GM23248 (cell line): ENCODE results near the gene FAM76A. TPM values are rescaled to one million over a fixed set of nuclear protein-coding genes. Genes with fewer than 3 reads are reported as not detected.
"Not testable (repeated sequence)": the region's sequence is repeated elsewhere in the genome, so short reads cannot be mapped to it uniquely, and the experiment has no call there.

Source experiments
- DNase-seq: peaks from one replicate; pipeline ENCODE4 v3.0.0-alpha.2; 2015
- H2AFZ ChIP-seq: fragments of 200-600 bp; sonication (generic); 2 replicates; pipeline ENCODE4 v1.6.1; 2016; ENCODE audit warnings: antibody characterized with exemption
- H3F3A ChIP-seq: fragments of 200-600 bp; sonication (generic); 2 replicates; pipeline ENCODE4 v1.6.1; 2016; ENCODE audit warnings: mild to moderate bottlenecking, antibody characterized with exemption, mixed run types; ENCODE audit not compliant: insufficient read depth
- H3K27ac ChIP-seq: fragments of 200-600 bp; sonication (generic); 2 replicates; pipeline ENCODE4 v1.5.1; 2016; ENCODE audit warnings: mild to moderate bottlenecking
- H3K27me3 ChIP-seq: fragments of 200-600 bp; sonication (generic); replicated peaks from 2 replicates; pipeline ENCODE4 v1.6.1; 2016; ENCODE audit warnings: mild to moderate bottlenecking; ENCODE audit not compliant: insufficient read depth
- H3K36me3 ChIP-seq: fragments of 200-600 bp; sonication (generic); 2 replicates; pipeline ENCODE4 v1.6.1; 2016; ENCODE audit warnings: low read depth, mild to moderate bottlenecking
- H3K4me1 ChIP-seq: fragments of 200-600 bp; sonication (generic); 2 replicates; pipeline ENCODE4 v1.6.1; 2016; ENCODE audit warnings: mild to moderate bottlenecking; ENCODE audit not compliant: insufficient read depth
- H3K4me2 ChIP-seq: fragments of 200-600 bp; sonication (generic); one replicate; pipeline ENCODE4 v1.6.1; 2016; ENCODE audit warnings: mild to moderate bottlenecking; ENCODE audit not compliant: unreplicated experiment
- H3K4me3 ChIP-seq: fragments of 200-600 bp; sonication (generic); 2 replicates; pipeline ENCODE4 v1.5.1; 2016; ENCODE audit warnings: mild to moderate bottlenecking
- H3K79me2 ChIP-seq: fragments of 200-600 bp; sonication (generic); 2 replicates; pipeline ENCODE4 v1.6.1; 2016; ENCODE audit warnings: mild to moderate bottlenecking; ENCODE audit not compliant: insufficient read depth
- H3K9ac ChIP-seq: fragments of 200-600 bp; sonication (generic); 2 replicates; pipeline ENCODE4 v1.6.1; 2016; ENCODE audit warnings: mild to moderate bottlenecking
- H3K9me2 ChIP-seq: fragments of 200-600 bp; sonication (generic); 2 replicates; pipeline ENCODE4 v1.6.1; 2016; ENCODE audit warnings: mixed run types, mild to moderate bottlenecking, moderate library complexity; ENCODE audit not compliant: insufficient read depth
- H3K9me3 ChIP-seq: fragments of 200-600 bp; sonication (generic); one replicate; pipeline ENCODE4 v1.6.1; 2017; ENCODE audit warnings: low read depth
- H4K20me1 ChIP-seq: fragments of 200-600 bp; sonication (generic); 2 replicates; pipeline ENCODE4 v1.6.0; 2016; ENCODE audit not compliant: insufficient read depth
- EZH2 ChIP-seq: fragments of 200-600 bp; sonication (generic); IDR thresholded peaks from 2 replicates; pipeline ENCODE4 v1.6.1; 2018; ENCODE audit warnings: antibody characterized with exemption, mild to moderate bottlenecking; ENCODE audit not compliant: insufficient read depth, poor library complexity, severe bottlenecking
- EZH2phosphoT487 ChIP-seq: fragments of 200-600 bp; sonication (generic); IDR thresholded peaks from 2 replicates; pipeline ENCODE4 v1.6.1; 2018; ENCODE audit warnings: antibody characterized with exemption, moderate library complexity, mild to moderate bottlenecking, low read depth; ENCODE audit not compliant: insufficient read depth
- WGBS, 2 experiments: methylation state at CpG; one replicate each; pipeline ENCODE4 v1.1.6; 2015 to 2017; ENCODE audit warnings: low lambda C conversion rate in 2 of 2, low coverage in 1 of 2; ENCODE audit errors: missing lambda C conversion rate in 2 of 2; 5-methylcytosine and 5-hydroxymethylcytosine counted together
- in situ Hi-C: fragments of 300-500 bp; cut with MboI; formaldehyde crosslinking; loops from 2 replicates; pipeline ENCODE4 v1.15.0; 2020
- polyA plus RNA-seq: library from polyadenylated mRNA; unstranded; fragments of >200 nt; fragmentation: Nextera tagmentation; extraction: Ambion mirVana; gene quantifications from 2 replicates; pipeline ENCODE4 v1.2.1, GENCODE V29; 2016
- total RNA-seq: library from RNA; depleted of rRNA; stranded (reverse); fragments of >200 nt; shearing (Covaris generic); gene quantifications from 2 replicates; pipeline ENCODE4 v1.2.3, GENCODE V29; 2014

FAM76A gene
- total and polyA plus RNA-seq, 2 experiments from 2014 or later: 6.9 to 10.2 TPM

GRCh38 chr1:27789540-27790041, 63.8 kb downstream of the FAM76A start:
- Histone ChIP-seq H3K9me3 (no peaks in the 10 kb centered on the region), H3F3A (peaks cover 28% of the 10 kb centered on the region; the same call in 1 of the 2 replicates), H4K20me1 (no peaks in the 10 kb centered on the region), H3K36me3 (peaks cover 31% of the 10 kb centered on the region), H3K27ac (peak overlapping the region; percentile 19), H2AFZ (no peak overlapping the region), H3K9ac (no peak overlapping the region), H3K4me1 (peaks cover 39% of the 10 kb centered on the region), H3K4me3 (no peak overlapping the region), H3K27me3 (no peaks in the 10 kb centered on the region), H3K79me2 (peaks cover 92% of the 10 kb centered on the region), H3K4me2 (peak overlapping the region; percentile 8), H3K9me2 (no peaks in the 10 kb centered on the region)
- in situ Hi-C loops: no loop called here
- TF ChIP-seq EZH2phosphoT487: no peak
- DNase-seq: peak; percentile 62
- WGBS, 2 experiments: 96% methylated on average over 4 of the region's 4 CpGs

GRCh38 chr1:27790270-27790669, 64.5 kb downstream of the FAM76A start:
- H3K27me3 ChIP-seq, H3K4me2 ChIP-seq, H3K9ac ChIP-seq, H3K4me3 ChIP-seq, H3K9me2 ChIP-seq, in situ Hi-C loops, H3K9me3 ChIP-seq, DNase-seq, H2AFZ ChIP-seq, H4K20me1 ChIP-seq, H3K27ac ChIP-seq: not testable (repeated sequence)
- peaks cover 92% of the 10 kb centered on the region for H3K79me2 ChIP-seq
- WGBS, 2 experiments: 91 to 95% methylated on average over 3 of the region's 3 CpGs
- H3K36me3 ChIP-seq: peaks cover 36% of the 10 kb centered on the region
- peaks cover 24% of the 10 kb centered on the region; the same call in 1 of the 2 replicates for H3F3A ChIP-seq
- peaks cover 37% of the 10 kb centered on the region for H3K4me1 ChIP-seq

DNA sequence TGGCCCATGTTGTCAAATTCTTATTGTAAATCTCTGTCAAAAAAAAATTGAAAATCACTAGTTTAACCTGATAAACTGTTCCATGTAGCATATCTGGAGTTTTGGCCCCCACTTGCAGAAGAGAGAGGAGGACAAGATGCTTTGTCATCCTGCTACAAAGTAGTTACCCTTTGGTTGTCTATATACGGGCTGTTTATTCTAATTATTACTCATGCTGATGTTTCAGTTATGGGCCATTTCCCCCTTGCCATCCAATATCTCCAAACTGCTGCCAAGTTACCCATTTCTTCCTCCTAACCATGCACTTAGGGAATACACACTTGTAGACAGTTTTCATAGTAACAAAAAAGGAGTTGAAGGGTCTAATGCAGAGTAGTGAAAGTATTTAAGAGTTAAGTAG, 69.8 kb downstream of the FAM76A start:
- WGBS, 2 experiments: 15 to 20% methylated on average over 1 of the region's 1 CpG
- Histone ChIP-seq H3K27ac (no peak overlapping the region; the same call in 1 of the 2 replicates), H3K4me3 (no peak overlapping the region), H3K36me3 (peaks cover 56% of the 10 kb centered on the region), H3F3A (0 out of 2 replicates have a peak, but pooled peaks cover 6% of the 10 kb centered on the region), H3K9me3 (no peaks in the 10 kb centered on the region), H3K9me2 (no peaks in the 10 kb centered on the region), H3K79me2 (peaks cover 81% of the 10 kb centered on the region), H2AFZ (no peak overlapping the region), H3K4me1 (no peaks in the 10 kb centered on the region; the same call in 1 of the 2 replicates), H3K9ac (no peak overlapping the region), H4K20me1 (no peaks in the 10 kb centered on the region; the same call in 1 of the 2 replicates), H3K27me3 (no peaks in the 10 kb centered on the region), H3K4me2 (no peak overlapping the region)
- DNase-seq: no peak
- in situ Hi-C loops: no loop called here
- TF ChIP-seq EZH2 (no peak), EZH2phosphoT487 (no peak)

GRCh38 chr1:27804791-27805190, 79.0 kb downstream of the FAM76A start:
- no peak overlapping the region for H3K27ac ChIP-seq
- H3K4me3 ChIP-seq: no peak overlapping the region
- H3K9me2 ChIP-seq: no peaks in the 10 kb centered on the region
- no peaks in the 10 kb centered on the region for H4K20me1 ChIP-seq
- peaks cover 9% of the 10 kb centered on the region; the same call in 1 of the 2 replicates for H3F3A ChIP-seq
- peaks cover 15% of the 10 kb centered on the region for H3K79me2 ChIP-seq
- in situ Hi-C loops: no loop called here
- H3K4me1 ChIP-seq: no peaks in the 10 kb centered on the region
- no peak overlapping the region for H3K9ac ChIP-seq
- no peak for DNase-seq
- no peaks in the 10 kb centered on the region for H3K27me3 ChIP-seq
- H3K4me2 ChIP-seq: no peak overlapping the region
- no peaks in the 10 kb centered on the region for H3K9me3 ChIP-seq
- TF ChIP-seq EZH2 (no peak), EZH2phosphoT487 (no peak)
- no peak overlapping the region for H2AFZ ChIP-seq
- WGBS, 2 experiments: 97% methylated on average over 5 of the region's 5 CpGs
- H3K36me3 ChIP-seq: peaks cover 52% of the 10 kb centered on the region

- Histone ChIP-seq H3K4me2 (no peak overlapping the region), H3K4me1 (no peaks in the 10 kb centered on the region), H3K27ac (no peak overlapping the region), H3K79me2 (peaks cover 4% of the 10 kb centered on the region; the same call in 1 of the 2 replicates), H2AFZ (no peak overlapping the region), H3F3A (peaks cover 9% of the 10 kb centered on the region; the same call in 1 of the 2 replicates), H4K20me1 (no peaks in the 10 kb centered on the region), H3K9me2 (no peaks in the 10 kb centered on the region), H3K9me3 (no peaks in the 10 kb centered on the region), H3K9ac (no peak overlapping the region), H3K4me3 (no peak overlapping the region), H3K27me3 (no peaks in the 10 kb centered on the region), H3K36me3 (peaks cover 41% of the 10 kb centered on the region)
- DNase-seq: no peak
- TF ChIP-seq EZH2 (no peak), EZH2phosphoT487 (no peak)
- in situ Hi-C loops: no loop called here
- 90 to 91% methylated on average over 7 of the region's 7 CpGs for WGBS, 2 experiments
Measured at GRCh38 chr1:27806758-27807157, 81.0 kb downstream of the FAM76A start.
